Chondrocyte (in vitro differentiated cells): ENCODE measurements around the gene BPI. TPM values are rescaled to one million over a fixed set of nuclear protein-coding genes. Genes with fewer than 3 reads are reported as not detected.

Experiments
- DNase-seq: peaks from one replicate; pipeline ENCODE4 v3.0.0; 2021; ENCODE audit warnings: mixed read lengths, low spot score
- H3K27ac Mint-ChIP-seq: one replicate; pipeline ENCODE4 v1.8.0; 2021; ENCODE audit warnings: mild to moderate bottlenecking, moderate library complexity, mixed read lengths; ENCODE audit not compliant: unreplicated experiment
- H3K27me3 Mint-ChIP-seq: 2 replicates; pipeline ENCODE4 v1.8.0; 2021; ENCODE audit warnings: low read depth, mixed read lengths
- H3K36me3 Mint-ChIP-seq: 2 replicates; pipeline ENCODE4 v1.8.0; 2021; ENCODE audit warnings: low read depth, mixed read lengths
- H3K4me1 Mint-ChIP-seq: 2 replicates; pipeline ENCODE4 v1.8.0; 2021; ENCODE audit warnings: low read depth, mild to moderate bottlenecking, mixed read lengths
- H3K4me3 Mint-ChIP-seq: one replicate; pipeline ENCODE4 v1.8.0; 2021; ENCODE audit warnings: mild to moderate bottlenecking, moderate library complexity, mixed read lengths; ENCODE audit not compliant: unreplicated experiment
- H3K9me3 Mint-ChIP-seq: 2 replicates; pipeline ENCODE4 v1.8.0; 2021; ENCODE audit warnings: low read depth, mixed read lengths
- total RNA-seq: library from RNA; stranded (reverse); gene quantifications from 3 replicates; pipeline ENCODE4 v1.2.1, GENCODE V29; 2021
- TF ChIP-seq, protein P1 (sequence below): fragments of 200-600 bp; sonication (generic); IDR thresholded peaks from 2 replicates; pipeline ENCODE4 v1.5.0; 2021; ENCODE audit warnings: antibody characterized with exemption, mild to moderate bottlenecking, moderate library complexity

Gene BPI
- total RNA-seq, 1 donor from 2014 or later, result 0.55 TPM

DNA sequence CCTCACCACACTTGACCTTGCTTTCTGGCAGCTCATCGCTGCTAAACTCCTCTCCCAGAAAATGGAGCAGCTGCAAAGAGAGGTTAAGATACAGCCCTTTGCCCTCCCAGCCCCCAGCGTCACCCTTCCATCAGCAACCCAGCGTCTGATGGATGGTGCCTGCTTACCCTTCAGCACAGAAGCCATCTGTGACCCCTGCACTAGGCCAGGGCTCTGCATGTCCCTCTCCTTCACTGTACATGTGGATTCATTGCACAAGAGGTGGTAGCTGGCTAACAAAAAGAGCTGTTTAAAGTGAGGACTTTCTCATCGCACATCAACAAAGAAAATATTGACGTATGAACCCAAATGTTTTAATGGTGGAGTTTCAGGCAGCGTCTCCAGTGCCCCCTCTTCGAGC, 54.6 kb downstream of the BPI start:
- TF ChIP-seq, protein P1, sequence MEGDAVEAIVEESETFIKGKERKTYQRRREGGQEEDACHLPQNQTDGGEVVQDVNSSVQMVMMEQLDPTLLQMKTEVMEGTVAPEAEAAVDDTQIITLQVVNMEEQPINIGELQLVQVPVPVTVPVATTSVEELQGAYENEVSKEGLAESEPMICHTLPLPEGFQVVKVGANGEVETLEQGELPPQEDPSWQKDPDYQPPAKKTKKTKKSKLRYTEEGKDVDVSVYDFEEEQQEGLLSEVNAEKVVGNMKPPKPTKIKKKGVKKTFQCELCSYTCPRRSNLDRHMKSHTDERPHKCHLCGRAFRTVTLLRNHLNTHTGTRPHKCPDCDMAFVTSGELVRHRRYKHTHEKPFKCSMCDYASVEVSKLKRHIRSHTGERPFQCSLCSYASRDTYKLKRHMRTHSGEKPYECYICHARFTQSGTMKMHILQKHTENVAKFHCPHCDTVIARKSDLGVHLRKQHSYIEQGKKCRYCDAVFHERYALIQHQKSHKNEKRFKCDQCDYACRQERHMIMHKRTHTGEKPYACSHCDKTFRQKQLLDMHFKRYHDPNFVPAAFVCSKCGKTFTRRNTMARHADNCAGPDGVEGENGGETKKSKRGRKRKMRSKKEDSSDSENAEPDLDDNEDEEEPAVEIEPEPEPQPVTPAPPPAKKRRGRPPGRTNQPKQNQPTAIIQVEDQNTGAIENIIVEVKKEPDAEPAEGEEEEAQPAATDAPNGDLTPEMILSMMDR, result no peak
- DNase-seq, result no peak
- Mint-ChIP-seq H3K4me1 (no peaks in the 10 kb centered on the region), H3K27me3 (no peaks in the 10 kb centered on the region), H3K9me3 (no peaks in the 10 kb centered on the region), H3K36me3 (no peaks in the 10 kb centered on the region), H3K27ac (no peak overlapping the region), H3K4me3 (no peak overlapping the region)

DNA sequence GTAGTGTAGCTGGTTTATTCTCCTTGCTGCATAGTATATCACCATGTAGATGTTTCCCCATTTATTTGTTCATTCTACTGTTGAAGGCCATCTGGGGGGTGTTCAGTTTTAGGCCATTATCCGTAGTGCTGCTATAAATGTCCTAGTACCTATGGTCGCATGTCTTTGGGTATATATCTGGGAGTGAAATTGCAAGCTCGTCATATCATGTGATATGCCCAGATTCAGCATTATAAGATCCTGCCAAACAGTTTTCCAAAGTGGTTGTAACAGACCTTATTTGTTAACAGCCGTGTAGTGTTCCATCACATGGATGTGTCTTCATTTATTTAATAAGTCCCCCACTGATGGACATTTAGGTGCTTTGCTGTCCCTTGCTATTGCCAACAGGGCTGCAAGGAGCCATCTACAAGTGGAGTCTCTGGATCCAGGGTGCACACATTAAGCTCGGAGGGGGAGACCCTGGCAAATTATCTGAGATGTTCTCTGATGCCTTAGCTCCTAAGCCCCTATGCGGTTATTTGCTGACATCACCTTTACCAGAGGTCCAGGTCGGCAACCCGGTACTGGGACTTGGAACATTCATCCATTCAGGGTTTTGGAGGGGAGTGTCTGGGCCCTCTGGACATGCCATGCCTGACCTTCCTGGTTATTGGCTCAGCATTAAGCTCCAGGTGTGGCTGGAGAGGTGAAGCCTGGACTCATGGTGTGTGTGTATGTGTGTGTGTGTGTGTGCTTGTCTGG, 59.2 kb downstream of the BPI start:
- no peaks in the 10 kb centered on the region for H3K4me1 Mint-ChIP-seq
- no peaks in the 10 kb centered on the region for H3K9me3 Mint-ChIP-seq
- no peak overlapping the region for H3K4me3 Mint-ChIP-seq
- H3K36me3 Mint-ChIP-seq, result no peaks in the 10 kb centered on the region
- H3K27me3 Mint-ChIP-seq, result peaks cover 3% of the 10 kb centered on the region
- DNase-seq, result no peak
- no peak overlapping the region for H3K27ac Mint-ChIP-seq
- TF ChIP-seq, protein P1, result no peak

DNA sequence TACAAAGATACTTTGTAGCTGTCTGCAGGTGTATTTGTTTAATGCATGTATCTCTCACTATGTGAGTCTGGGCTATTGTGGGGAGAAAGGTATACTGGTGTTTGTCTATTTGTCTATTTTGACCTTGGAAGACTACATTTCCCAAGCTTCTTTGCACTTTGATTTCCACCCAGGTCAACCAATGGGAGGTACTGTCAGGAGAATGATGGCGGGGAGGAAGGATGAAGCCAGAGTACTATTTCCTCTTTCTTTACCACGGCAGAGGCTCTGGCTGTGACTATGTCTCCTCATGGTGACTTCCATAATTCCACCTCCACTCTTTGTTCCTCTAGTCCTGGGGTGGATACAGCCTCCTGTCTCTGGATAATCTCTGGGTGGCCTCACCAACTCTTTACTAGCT, 65.4 kb downstream of the BPI start:
- H3K27me3 Mint-ChIP-seq, result peaks cover 13% of the 10 kb centered on the region
- H3K4me3 Mint-ChIP-seq, result no peak overlapping the region
- no peaks in the 10 kb centered on the region for H3K36me3 Mint-ChIP-seq
- no peaks in the 10 kb centered on the region for H3K9me3 Mint-ChIP-seq
- TF ChIP-seq, protein P1, result no peak
- no peak for DNase-seq
- no peak overlapping the region for H3K27ac Mint-ChIP-seq
- no peaks in the 10 kb centered on the region for H3K4me1 Mint-ChIP-seq

DNA sequence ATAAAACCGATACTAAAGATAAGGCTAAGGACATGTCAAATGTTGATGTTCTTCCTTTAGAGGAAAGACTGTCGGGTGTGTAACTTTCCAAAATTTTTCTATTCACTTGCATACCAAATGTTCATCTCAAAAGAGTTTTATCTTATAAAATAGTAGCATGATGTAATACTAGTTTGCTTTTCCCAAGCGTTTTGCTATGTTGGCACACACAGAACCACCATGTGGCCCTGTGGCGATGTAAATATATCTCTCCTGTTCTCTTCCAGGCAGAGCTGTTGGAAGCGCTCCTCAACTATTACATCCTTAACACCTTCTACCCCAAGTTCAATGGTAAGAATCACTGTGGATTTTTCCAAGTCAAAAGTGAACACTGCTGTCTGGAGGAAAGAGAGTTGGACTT, 68.8 kb downstream of the BPI start:
- Mint-ChIP-seq H3K27me3 (peaks cover 23% of the 10 kb centered on the region), H3K4me1 (no peaks in the 10 kb centered on the region), H3K4me3 (no peak overlapping the region), H3K36me3 (no peaks in the 10 kb centered on the region), H3K27ac (no peak overlapping the region), H3K9me3 (no peaks in the 10 kb centered on the region)
- TF ChIP-seq, protein P1, result no peak
- DNase-seq, result no peak

DNA sequence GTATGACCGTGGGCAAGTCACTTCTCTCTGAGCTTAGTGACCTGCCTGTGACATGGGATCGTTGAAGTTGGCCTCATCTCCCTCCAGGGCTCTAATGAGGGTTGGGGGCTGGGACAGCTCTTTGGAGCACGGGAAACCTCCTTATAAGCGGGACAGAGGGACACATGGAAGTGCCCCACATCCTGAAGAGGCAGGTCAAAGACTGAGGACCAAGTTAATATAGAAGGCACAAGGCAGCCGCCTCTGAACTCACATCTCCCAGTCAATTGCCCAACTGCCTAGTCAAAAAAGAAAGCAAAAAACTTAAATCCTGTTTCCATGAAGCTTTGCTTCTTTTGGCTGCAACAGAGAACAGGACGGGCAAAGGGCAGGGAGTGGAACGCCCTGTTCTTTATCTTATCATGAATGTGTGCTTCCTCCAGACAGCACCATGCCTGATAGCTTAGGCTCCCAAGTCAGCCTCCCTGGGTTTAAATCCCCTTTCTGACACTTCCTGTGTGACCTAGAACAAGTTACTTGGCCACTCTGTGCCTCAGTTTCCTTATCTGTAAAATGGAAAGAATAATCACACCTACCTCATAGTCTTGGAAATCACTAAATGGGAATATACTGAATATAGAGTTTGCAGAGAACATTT, 69.4 kb downstream of the BPI start:
- Mint-ChIP-seq H3K27ac (no peak overlapping the region), H3K4me1 (no peaks in the 10 kb centered on the region), H3K9me3 (no peaks in the 10 kb centered on the region), H3K27me3 (peaks cover 23% of the 10 kb centered on the region), H3K36me3 (no peaks in the 10 kb centered on the region), H3K4me3 (no peak overlapping the region)
- DNase-seq, result no peak
- TF ChIP-seq, protein P1, result no peak
